ENCODE data around the gene GORASP2.

GRCh38 chr2:170887896-170888295 lies 41.2 kb upstream of the GORASP2 start:
- TF ChIP-seq POLR2A (IDR thresholded peaks at IDR 0.05; ENCODE audit: low read depth, low read length) (no peak), TAF1 (IDR thresholded peaks at IDR 0.05; ENCODE audit: low read depth, low read length) (no peak), POLR2AphosphoS5 (IDR thresholded peaks at IDR 0.05; ENCODE audit: low read depth, low read length) (no peak), PAX5 (IDR thresholded peaks at IDR 0.05; ENCODE audit: insufficient read depth, low read length, severe bottlenecking) (no peak), SPI1 (IDR thresholded peaks at IDR 0.05; ENCODE audit: low read depth, low read length) (no peak), POU2F2 (IDR thresholded peaks at IDR 0.05; ENCODE audit: low read depth, low read length) (no peak)
